ENCODE data around the gene COA8. TPM values are rescaled to one million over a fixed set of nuclear protein-coding genes. Genes with fewer than 3 reads are reported as not detected.

Gene COA8
- polyA plus RNA-seq, 6 donors from 2014 or later = 47.5 to 70.7 (median 57.8) TPM

- H3K27ac Mint-ChIP-seq = peak overlapping the region in 2 of 6 donors; percentile 24 to 47
- no peaks in the 10 kb centered on the region for H3K36me3 Mint-ChIP-seq
- peaks cover 0 to 17% (median 12%) of the 10 kb centered on the region in 3 donors for H3K4me1 Mint-ChIP-seq
- no peak for DNase-seq
- H3K9me3 Mint-ChIP-seq = no peaks in the 10 kb centered on the region
- H3K4me3 Mint-ChIP-seq = no peak overlapping the region
- ATAC-seq (ENCODE audit: low read depth in 2 of 2) = no peak
- H3K27me3 Mint-ChIP-seq = no peaks in the 10 kb centered on the region
Observed at GRCh38 chr14:103552011-103552845, 10.5 kb upstream of the COA8 start.

- Mint-ChIP-seq H3K9me3 (no peaks in the 10 kb centered on the region), H3K27ac (peak overlapping the region in 1 of 6 donors; percentile 63), H3K36me3 (no peaks in the 10 kb centered on the region), H3K4me1 (peaks cover 0 to 23% (median 12%) of the 10 kb centered on the region in 3 donors), H3K27me3 (no peaks in the 10 kb centered on the region), H3K4me3 (peak overlapping the region in 1 of 8 donors; percentile 36)
- DNase-seq = no peak
- no peak for ATAC-seq (ENCODE audit: low read depth in 2 of 2)
Observed at GRCh38 chr14:103552846-103553210, 9.9 kb upstream of the COA8 start.

DNA sequence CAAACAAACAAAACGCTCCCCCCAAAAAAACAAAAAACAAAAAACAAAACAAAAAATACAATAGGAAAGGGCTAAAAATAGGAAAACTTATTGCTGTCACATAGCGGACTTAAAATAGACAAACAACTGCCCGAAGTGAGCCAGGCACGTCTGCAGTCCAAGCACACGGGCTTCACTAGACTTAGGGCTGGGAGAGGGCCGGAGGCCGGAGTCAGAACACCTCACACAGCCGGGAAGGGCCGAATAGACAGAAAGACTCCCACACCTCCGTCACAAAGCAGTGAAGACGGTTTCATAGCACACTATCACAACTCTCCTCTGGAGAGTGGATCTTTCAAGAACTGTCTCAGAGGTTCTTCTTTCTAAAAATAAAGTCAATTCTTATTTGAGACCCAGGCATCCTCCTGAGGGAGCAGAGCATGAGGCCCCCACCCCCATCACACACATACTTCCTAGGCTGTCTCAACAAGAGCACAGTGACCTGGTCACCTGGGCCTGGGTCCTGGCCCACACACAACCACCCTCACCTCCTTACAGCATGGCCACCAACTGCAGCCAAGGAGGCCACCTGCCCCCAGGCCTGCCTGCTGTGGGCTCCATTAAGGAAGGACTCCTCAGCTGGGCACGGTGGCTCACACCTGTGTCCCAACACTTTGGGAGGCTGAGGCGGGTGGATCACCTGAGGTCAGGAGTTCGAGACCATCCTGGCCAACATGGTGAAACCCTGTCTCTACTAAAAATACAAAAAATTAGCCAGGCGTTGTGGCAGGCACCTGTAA is 7.0 kb upstream of the COA8 start:
- DNase-seq = no peak
- Mint-ChIP-seq H3K9me3 (no peaks in the 10 kb centered on the region), H3K27me3 (no peaks in the 10 kb centered on the region), H3K4me1 (peaks cover 9 to 48% (median 30%) of the 10 kb centered on the region in 3 donors), H3K36me3 (peaks cover 4 to 8% of the 10 kb centered on the region in 2 donors), H3K27ac (peak overlapping the region in 2 of 6 donors; percentile 47 to 65), H3K4me3 (no peak overlapping the region)
- ATAC-seq (ENCODE audit: low read depth in 2 of 2) = no peak

DNA sequence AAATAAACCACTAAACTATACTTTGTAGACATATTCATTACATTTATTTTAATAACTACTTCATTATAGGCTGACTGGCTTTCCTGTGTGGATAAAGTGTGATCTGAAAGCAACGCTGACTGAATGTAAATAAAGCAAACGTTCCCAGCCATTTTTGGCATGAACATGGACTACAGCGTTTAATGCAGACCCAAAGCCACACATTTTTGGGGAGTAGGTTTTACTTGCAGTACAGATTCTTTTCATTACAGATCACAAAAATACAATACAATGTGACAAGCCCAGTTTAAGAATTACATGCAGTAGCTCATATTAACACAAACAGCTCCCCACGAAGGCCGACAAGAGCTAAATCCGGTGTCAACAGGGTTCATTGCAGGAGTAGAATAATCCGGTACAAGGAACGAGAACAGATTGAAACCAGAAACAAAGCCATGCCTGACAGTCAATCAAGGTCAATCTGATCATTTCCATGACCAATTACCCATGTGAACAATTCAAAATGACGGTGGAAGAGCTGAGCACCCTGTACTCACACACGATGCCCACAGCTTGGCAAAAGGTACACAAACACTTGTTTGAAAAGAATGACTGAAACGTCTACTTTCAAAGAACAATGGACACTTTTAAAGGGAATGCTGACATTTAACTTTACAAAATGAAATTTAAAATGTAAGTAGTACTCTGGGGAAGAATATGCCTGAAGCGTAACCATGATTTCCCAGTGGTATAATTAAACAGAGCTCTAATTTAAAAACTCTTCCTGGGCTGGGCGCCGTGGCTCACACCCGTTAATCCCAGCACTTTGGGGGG is 5.6 kb upstream of the COA8 start:
- H3K4me3 Mint-ChIP-seq = peak overlapping the region in 1 of 8 donors; percentile 16
- H3K36me3 Mint-ChIP-seq = peaks cover 4 to 8% of the 10 kb centered on the region in 2 donors
- peak overlapping the region in 2 of 6 donors; percentile 56 to 70 for H3K27ac Mint-ChIP-seq
- no peak for ATAC-seq (ENCODE audit: low read depth in 2 of 2)
- H3K27me3 Mint-ChIP-seq = no peaks in the 10 kb centered on the region
- no peak for DNase-seq
- no peaks in the 10 kb centered on the region for H3K9me3 Mint-ChIP-seq
- peaks cover 20 to 57% (median 43%) of the 10 kb centered on the region in 3 donors for H3K4me1 Mint-ChIP-seq

DNA sequence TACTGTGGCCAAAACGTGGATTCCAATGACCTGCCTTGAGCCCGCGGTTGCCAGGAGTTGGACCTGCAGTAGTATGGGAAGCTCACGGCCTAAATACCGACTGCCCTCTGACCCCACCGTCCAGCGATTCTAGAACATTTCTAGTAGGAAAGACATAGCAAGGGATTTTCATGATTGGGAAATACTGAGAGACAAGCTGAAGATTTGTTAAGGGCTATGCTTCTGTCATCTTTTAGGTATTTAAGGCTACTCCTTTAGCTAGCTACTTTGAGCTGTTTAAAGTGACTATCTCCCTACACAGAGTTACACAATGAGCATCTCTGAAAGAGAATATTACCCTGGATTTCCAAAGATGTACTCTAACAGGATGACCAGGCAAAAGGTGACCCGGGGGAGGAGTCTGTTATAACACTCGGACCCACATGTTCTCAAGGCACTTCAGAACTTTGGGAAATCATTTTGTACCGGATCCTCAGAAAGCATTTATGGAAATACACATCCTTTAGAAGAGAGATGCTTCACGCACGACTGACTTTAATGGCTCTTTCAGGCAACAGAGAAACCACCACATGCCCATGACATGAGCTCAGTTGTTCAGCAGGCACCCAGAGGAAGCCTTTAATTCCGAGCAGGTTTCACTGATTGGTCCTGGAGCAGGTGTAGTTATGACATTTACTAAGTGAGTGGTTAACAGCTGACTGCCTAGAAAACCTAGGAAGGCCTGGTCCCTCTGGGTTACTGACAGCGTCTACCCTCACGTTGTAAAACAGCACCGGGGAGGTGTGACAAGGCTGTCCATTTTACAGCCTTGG is 4.5 kb upstream of the COA8 start:
- Mint-ChIP-seq H3K27me3 (no peaks in the 10 kb centered on the region), H3K27ac (peak overlapping the region in 2 of 6 donors; percentile 29 to 47), H3K4me1 (peaks cover 21 to 57% (median 44%) of the 10 kb centered on the region in 3 donors), H3K4me3 (peak overlapping the region in 2 of 8 donors; percentile 47 to 59), H3K36me3 (peaks cover 4 to 8% of the 10 kb centered on the region in 2 donors), H3K9me3 (no peaks in the 10 kb centered on the region)
- ATAC-seq (ENCODE audit: low read depth in 2 of 2) = no peak
- no peak for DNase-seq

- no peaks in the 10 kb centered on the region for H3K9me3 Mint-ChIP-seq
- peak overlapping the region in 2 of 8 donors; percentile 12 to 72 for H3K4me3 Mint-ChIP-seq
- H3K27me3 Mint-ChIP-seq = no peaks in the 10 kb centered on the region
- H3K4me1 Mint-ChIP-seq = peaks cover 26 to 65% (median 53%) of the 10 kb centered on the region in 3 donors
- no peak for DNase-seq
- no peak for ATAC-seq (ENCODE audit: low read depth in 2 of 2)
- H3K36me3 Mint-ChIP-seq = peaks cover 4 to 8% of the 10 kb centered on the region in 2 donors
- peak overlapping the region in 1 of 6 donors; percentile 72 for H3K27ac Mint-ChIP-seq
Observed at GRCh38 chr14:103559766-103560165, 3.0 kb upstream of the COA8 start.

DNA sequence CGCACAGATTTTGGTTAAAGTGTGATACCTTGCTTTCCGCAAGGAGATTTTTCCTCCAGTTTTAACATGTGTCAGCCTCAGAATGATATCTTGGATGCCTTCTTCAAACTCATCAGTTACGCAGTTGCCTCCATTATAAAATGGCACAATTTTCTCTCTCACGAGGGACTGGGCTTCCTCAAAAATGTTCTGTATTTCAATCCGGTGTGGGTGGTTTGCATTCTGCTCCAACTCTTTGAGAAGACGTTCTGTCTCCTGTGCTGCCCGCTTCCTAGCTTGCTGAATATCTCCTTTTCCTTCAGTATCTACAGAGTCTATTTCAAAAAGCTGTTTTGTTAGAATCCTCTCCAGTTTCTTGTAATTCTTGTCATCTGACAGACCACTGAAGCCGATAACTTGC is 2.1 kb upstream of the COA8 start:
- ATAC-seq (ENCODE audit: low read depth in 2 of 2) (no peak), DNase-seq (no peak)
- H3K27me3 Mint-ChIP-seq = no peaks in the 10 kb centered on the region
- H3K27ac Mint-ChIP-seq = peak overlapping the region in 3 of 6 donors; percentile 15 to 84 (median 15)
- no peaks in the 10 kb centered on the region for H3K9me3 Mint-ChIP-seq
- H3K4me3 Mint-ChIP-seq = peak overlapping the region; percentile 23 to 99 (median 88)
- H3K36me3 Mint-ChIP-seq = peaks cover 4 to 8% of the 10 kb centered on the region in 2 donors
- peaks cover 26 to 64% (median 47%) of the 10 kb centered on the region in 3 donors for H3K4me1 Mint-ChIP-seq

GRCh38 chr14:103561381-103562178 is 1.2 kb upstream of the COA8 start:
- no peak for DNase-seq

GRCh38 chr14:103562179-103562428 is 656 bp upstream of the COA8 start:
- H3K27me3 Mint-ChIP-seq = no peaks in the 10 kb centered on the region
- H3K27ac Mint-ChIP-seq = peak overlapping the region in 5 of 6 donors; percentile 71 to 97 (median 89)
- peak overlapping the region; percentile 87 to 99 (median 96) for H3K4me3 Mint-ChIP-seq
- no peak for ATAC-seq (ENCODE audit: low read depth in 2 of 2)
- H3K36me3 Mint-ChIP-seq = peaks cover 4 to 8% of the 10 kb centered on the region in 2 donors
- peaks cover 26 to 71% (median 55%) of the 10 kb centered on the region in 3 donors for H3K4me1 Mint-ChIP-seq
- no peak for DNase-seq
- no peaks in the 10 kb centered on the region for H3K9me3 Mint-ChIP-seq

More at GRCh38 chr14:103561381-103562178, 1.2 kb upstream of the COA8 start:
- Mint-ChIP-seq H3K9me3 (no peaks in the 10 kb centered on the region), H3K4me3 (peak overlapping the region; percentile 87 to 99 (median 96)), H3K4me1 (peaks cover 26 to 71% (median 54%) of the 10 kb centered on the region in 3 donors), H3K36me3 (peaks cover 4 to 8% of the 10 kb centered on the region in 2 donors), H3K27me3 (no peaks in the 10 kb centered on the region), H3K27ac (peak overlapping the region; percentile 71 to 97 (median 90))
- peak; percentile 15 to 31 for ATAC-seq (ENCODE audit: low read depth in 2 of 2)

DNA sequence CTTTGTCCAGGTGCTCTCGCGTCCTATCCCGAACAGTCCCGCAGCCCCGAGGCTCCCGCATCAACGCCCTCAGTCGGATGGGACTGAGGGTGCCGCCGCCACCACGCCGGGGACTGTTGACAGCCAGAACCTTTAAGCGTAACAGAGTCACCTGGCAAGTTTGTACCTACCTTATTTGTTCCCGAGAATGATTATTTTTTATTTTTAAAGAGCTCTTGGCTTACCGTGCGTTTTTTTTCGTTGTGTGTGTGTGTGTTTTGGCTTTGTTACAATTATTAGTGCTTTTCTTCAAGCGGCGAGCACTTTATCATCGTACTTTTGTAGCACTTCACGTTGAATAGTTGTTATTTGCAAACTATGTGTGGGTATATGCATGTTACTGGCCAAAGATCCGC is 463 bp downstream of the COA8 start:
- Mint-ChIP-seq H3K9me3 (no peaks in the 10 kb centered on the region), H3K4me3 (peak overlapping the region; percentile 85 to 99 (median 95)), H3K36me3 (peaks cover 4 to 8% of the 10 kb centered on the region in 2 donors), H3K27me3 (no peaks in the 10 kb centered on the region), H3K4me1 (peaks cover 31 to 69% (median 62%) of the 10 kb centered on the region in 3 donors), H3K27ac (peak overlapping the region; percentile 85 to 96 (median 92))
- peak in 1 of 2 donors; percentile 4 for ATAC-seq (ENCODE audit: low read depth in 2 of 2)
- no peak for DNase-seq

DNA sequence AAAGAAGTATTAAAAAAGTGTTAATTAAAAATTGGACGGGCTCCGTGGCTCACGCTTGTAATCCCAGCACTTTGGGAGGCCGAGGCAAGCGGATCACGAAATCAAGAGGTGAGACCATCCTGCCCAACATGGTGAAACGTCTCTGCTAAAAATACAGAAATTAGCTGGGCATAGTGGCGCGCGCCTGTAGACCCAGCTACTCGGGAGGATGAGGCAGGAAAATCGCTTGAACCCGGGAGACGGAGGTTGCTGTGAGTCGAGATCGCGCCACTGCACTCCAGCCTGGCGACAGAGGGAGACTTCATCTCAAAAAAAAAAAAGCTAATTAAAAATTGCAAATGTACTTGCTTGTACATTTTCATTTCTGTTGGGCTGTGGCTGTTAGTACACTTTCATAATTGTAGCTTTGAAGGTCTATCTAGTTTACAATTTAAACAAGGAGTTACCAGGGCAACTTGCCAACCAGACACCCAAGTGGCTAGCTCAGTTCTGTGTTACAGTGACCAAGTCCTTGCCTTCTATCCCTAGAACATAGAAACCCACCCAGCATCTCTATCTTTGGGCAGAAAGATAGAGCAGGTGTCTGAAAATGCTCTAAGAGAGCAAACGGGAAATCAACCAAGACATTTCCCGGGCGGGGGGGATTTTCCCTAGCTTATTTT is 1.2 kb downstream of the COA8 start:
- Mint-ChIP-seq H3K4me1 (peaks cover 32 to 62% (median 56%) of the 10 kb centered on the region in 3 donors), H3K27ac (peak overlapping the region in 2 of 6 donors; percentile 93 to 96), H3K27me3 (no peaks in the 10 kb centered on the region), H3K4me3 (peak overlapping the region; percentile 19 to 99 (median 90)), H3K36me3 (peaks cover 4 to 8% of the 10 kb centered on the region in 2 donors), H3K9me3 (no peaks in the 10 kb centered on the region)
- ATAC-seq (ENCODE audit: low read depth in 2 of 2) (no peak), DNase-seq (no peak)
